HepG2 (cell line): ENCODE data around the gene WDR81. TPM values are rescaled to one million over a fixed set of nuclear protein-coding genes. Genes with fewer than 3 reads are reported as not detected.

Experiments used
- ARID4A ChIP-seq: sonication (generic); formaldehyde crosslinking; IDR thresholded peaks from 2 replicates; pipeline ENCODE4 v1.5.0; 2020; ENCODE audit warnings: mild to moderate bottlenecking, missing genetic modification reagents, borderline replicate concordance
- FOXK1 ChIP-seq: sonication (generic); formaldehyde crosslinking; IDR thresholded peaks from 2 replicates; pipeline ENCODE4 v1.4.0; 2020; ENCODE audit warnings: low read depth, missing genetic modification reagents, borderline replicate concordance
- HOXD1 ChIP-seq: sonication (generic); formaldehyde crosslinking; IDR thresholded peaks from 2 replicates; pipeline ENCODE4 v1.5.0; 2020; ENCODE audit warnings: missing genetic modification reagents
- LCORL ChIP-seq, 2 experiments: fragments of 450-650 bp in 1 of 2; sonication (generic) in 1 of 2; formaldehyde crosslinking in 1 of 2; IDR thresholded peaks; 2 replicates each; pipeline versions ENCODE4 v1.5.0 to v1.6.1; 2017 to 2020; ENCODE audit warnings: antibody characterized with exemption in 1 of 2, missing genetic modification reagents in 1 of 2
- MYC ChIP-seq: sonication (generic); formaldehyde crosslinking; IDR thresholded peaks from 2 replicates; pipeline ENCODE4 v1.9.0; 2021; ENCODE audit warnings: missing genetic modification reagents, borderline replicate concordance
- PHF21A ChIP-seq: sonication (generic); formaldehyde crosslinking; IDR thresholded peaks from 2 replicates; pipeline ENCODE4 v1.5.0; 2020; ENCODE audit warnings: mild to moderate bottlenecking, missing genetic modification reagents
- PLSCR1 ChIP-seq: sonication (generic); formaldehyde crosslinking; IDR thresholded peaks from 2 replicates; pipeline ENCODE4 v1.5.0; 2020; ENCODE audit warnings: missing genetic modification reagents, mild to moderate bottlenecking, borderline replicate concordance
- POLR2G ChIP-seq: fragments of 200-400 bp; formaldehyde crosslinking; IDR thresholded peaks from 2 replicates; pipeline ENCODE4 v1.6.1; 2018; ENCODE audit warnings: mild to moderate bottlenecking, low read depth, low read length, moderate library complexity
- SIX4 ChIP-seq: sonication (generic); formaldehyde crosslinking; IDR thresholded peaks from 2 replicates; pipeline ENCODE4 v1.4.0; 2020; ENCODE audit warnings: missing genetic modification reagents
- SOX13 ChIP-seq, 3 experiments: fragments of 450-650 bp in 1 of 3; sonication (generic) in 1 of 3; formaldehyde crosslinking in 1 of 3; IDR thresholded peaks in 2 of 3; conservative IDR thresholded peaks in 1 of 3; 2 replicates each; pipeline versions ENCODE4 v1.5.0 to v1.6.1; 2016 to 2020; ENCODE audit warnings: antibody characterized with exemption in 1 of 3, mild to moderate bottlenecking in 1 of 3, missing compliant biosample characterization in 1 of 3, missing genetic modification reagents in 1 of 3, moderate library complexity in 1 of 3
- SP5 ChIP-seq: IDR thresholded peaks from 2 replicates; pipeline ENCODE4 v1.6.1; 2016; ENCODE audit warnings: low read depth, borderline replicate concordance
- THAP11 ChIP-seq: IDR thresholded peaks from 2 replicates; pipeline ENCODE4 v1.6.1; 2016; ENCODE audit warnings: missing biosample characterization, missing genetic modification reagents
- ZBTB44 ChIP-seq: sonication (generic); formaldehyde crosslinking; IDR thresholded peaks from 2 replicates; pipeline ENCODE4 v1.4.0; 2020; ENCODE audit warnings: missing genetic modification reagents
- ZNF333 ChIP-seq: sonication (generic); formaldehyde crosslinking; IDR thresholded peaks from 2 replicates; pipeline ENCODE4 v1.4.0; 2020; ENCODE audit warnings: mild to moderate bottlenecking, missing genetic modification reagents, borderline replicate concordance
- ZNF607 ChIP-seq: sonication (generic); formaldehyde crosslinking; IDR thresholded peaks from 2 replicates; pipeline ENCODE4 v1.5.1; 2020; ENCODE audit warnings: missing genetic modification reagents, mild to moderate bottlenecking, borderline replicate concordance
- ZNF746 ChIP-seq: sonication (generic); formaldehyde crosslinking; IDR thresholded peaks from 2 replicates; pipeline ENCODE4 v1.8.0; 2022; ENCODE audit warnings: mild to moderate bottlenecking, missing genetic modification reagents
- ZSCAN25 ChIP-seq: sonication (generic); formaldehyde crosslinking; IDR thresholded peaks from 2 replicates; pipeline ENCODE4 v1.8.0; 2022; ENCODE audit warnings: mild to moderate bottlenecking, missing genetic modification reagents
- polyA plus RNA-seq, 8 experiments: library from polyadenylated mRNA; depleted of rRNA in 3 of 8; stranded (reverse) in 7 of 8; unstranded in 1 of 8; fragments of >200 nt; fragmentation: Illumina TruSeq in 4 of 8; extraction: Trizol in 4 of 8; gene quantifications; 2 replicates each; pipeline versions ENCODE4 v1.2.1 to v1.2.3, GENCODE V29; 2011 to 2016; ENCODE audit warnings: low read depth in 4 of 8, missing spikeins in 1 of 8, mixed read lengths in 1 of 8; ENCODE audit not compliant: insufficient read depth in 1 of 8
- total RNA-seq, 5 experiments: library from RNA; depleted of rRNA; stranded (reverse); fragments of >200 nt; fragmentation: Illumina TruSeq; extraction: Trizol; gene quantifications; 2 replicates each; pipeline ENCODE4 v1.2.3, GENCODE V29; 2016; ENCODE audit warnings: low read depth in 1 of 5
- TF ChIP-seq, protein P1 (sequence below): IDR thresholded peaks from 2 replicates; pipeline ENCODE4 v1.6.1; 2016
- TF ChIP-seq, protein P2 (sequence below): sonication (generic); formaldehyde crosslinking; IDR thresholded peaks from 2 replicates; pipeline ENCODE4 v1.8.0; 2022; ENCODE audit warnings: missing genetic modification reagents, mild to moderate bottlenecking, inconsistent platforms, borderline replicate concordance

WDR81 gene
- total and polyA plus RNA-seq, 2 of the 13 experiments (the other 11 are each of a cell fraction or from before 2014, with no cell fraction given), result 9.1 to 16.7 TPM

DNA sequence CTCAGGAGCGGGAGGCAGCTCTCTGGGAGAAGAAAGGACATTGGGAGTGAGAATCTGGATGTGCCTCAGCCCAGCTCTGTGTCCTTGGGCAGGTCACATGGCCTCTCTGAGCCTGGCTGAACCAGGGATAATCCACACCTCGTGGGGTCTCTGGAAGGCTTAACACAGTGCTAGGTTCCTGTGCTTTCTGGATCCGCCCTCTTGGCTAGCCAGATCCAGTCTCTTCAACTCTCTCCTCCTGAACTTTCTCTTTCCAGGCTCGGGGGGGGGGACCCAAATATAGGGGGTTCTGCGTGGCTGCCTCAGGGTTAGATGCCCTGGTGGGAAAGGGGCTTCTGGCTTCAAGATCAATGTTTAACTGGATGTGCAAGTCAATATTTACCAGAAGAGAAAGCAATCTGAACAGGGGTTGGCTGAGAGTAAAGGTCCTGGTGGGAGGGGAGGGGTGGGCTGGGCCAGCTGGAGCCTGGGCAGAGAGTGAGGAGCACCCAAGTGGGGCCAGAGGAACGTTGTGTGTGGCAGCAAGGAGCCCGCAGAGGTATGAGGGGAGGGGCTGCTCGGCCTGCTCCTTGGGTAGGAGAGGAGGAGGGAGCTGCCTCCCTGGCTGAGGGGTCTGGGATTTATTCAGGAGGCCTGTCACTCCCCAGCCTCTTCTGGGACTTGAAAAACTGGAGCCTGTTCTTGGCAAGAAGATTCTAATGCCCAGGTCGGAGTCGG lies 18.0 kb downstream of the WDR81 start, which contains the start of gene SERPINF2 (continued):
- TF ChIP-seq PLSCR1 (CRISPR knock-in tag), result no peak
- TF ChIP-seq SIX4 (CRISPR knock-in tag), result peak; percentile 53; the same call in 1 of the 2 replicates
- TF ChIP-seq ZNF607 (CRISPR knock-in tag), result peak; percentile 31; the same call in 1 of the 2 replicates
- TF ChIP-seq SP5 (CRISPR knock-in tag), result peak; percentile 63
- TF ChIP-seq ZSCAN25 (CRISPR knock-in tag), result peak; percentile 73; the same call in 1 of the 2 replicates
- TF ChIP-seq POLR2G, result peak; percentile 91
- TF ChIP-seq ZNF746 (CRISPR knock-in tag), result peak; percentile 84; the same call in 1 of the 2 replicates
- peak; percentile 62; the same call in 1 of the 2 replicates for TF ChIP-seq FOXK1
- no peak for TF ChIP-seq SOX13 (IDR thresholded peaks at IDR 0.05)
- peak in 1 of 2 experiments; percentile 67; a peak in 1 of 4 replicates for TF ChIP-seq SOX13 (CRISPR knock-in tag; conservative IDR thresholded peaks at IDR 0.05 in 1 of 2, IDR thresholded peaks at IDR 0.05 in 1 of 2)
- peak; percentile 45; the same call in 1 of the 2 replicates for TF ChIP-seq MYC (CRISPR knock-in tag)
- TF ChIP-seq THAP11 (CRISPR knock-in tag), result 0 out of 2 replicates have a peak, but pooled peaks have one; percentile 29
- 0 out of 2 replicates have a peak, but pooled peaks have one; percentile 24 for TF ChIP-seq ZNF333
- TF ChIP-seq ZBTB44 (CRISPR knock-in tag), result 0 out of 2 replicates have a peak, but pooled peaks have one; percentile 53
- no peak for TF ChIP-seq LCORL (IDR thresholded peaks at IDR 0.05)
- TF ChIP-seq LCORL (CRISPR knock-in tag; IDR thresholded peaks at IDR 0.05), result peak; percentile 77
- TF ChIP-seq, protein P1, sequence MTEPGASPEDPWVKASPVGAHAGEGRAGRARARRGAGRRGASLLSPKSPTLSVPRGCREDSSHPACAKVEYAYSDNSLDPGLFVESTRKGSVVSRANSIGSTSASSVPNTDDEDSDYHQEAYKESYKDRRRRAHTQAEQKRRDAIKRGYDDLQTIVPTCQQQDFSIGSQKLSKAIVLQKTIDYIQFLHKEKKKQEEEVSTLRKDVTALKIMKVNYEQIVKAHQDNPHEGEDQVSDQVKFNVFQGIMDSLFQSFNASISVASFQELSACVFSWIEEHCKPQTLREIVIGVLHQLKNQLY (CRISPR knock-in tag), result peak; percentile 51; the same call in 1 of the 2 replicates
- TF ChIP-seq, protein P2, sequence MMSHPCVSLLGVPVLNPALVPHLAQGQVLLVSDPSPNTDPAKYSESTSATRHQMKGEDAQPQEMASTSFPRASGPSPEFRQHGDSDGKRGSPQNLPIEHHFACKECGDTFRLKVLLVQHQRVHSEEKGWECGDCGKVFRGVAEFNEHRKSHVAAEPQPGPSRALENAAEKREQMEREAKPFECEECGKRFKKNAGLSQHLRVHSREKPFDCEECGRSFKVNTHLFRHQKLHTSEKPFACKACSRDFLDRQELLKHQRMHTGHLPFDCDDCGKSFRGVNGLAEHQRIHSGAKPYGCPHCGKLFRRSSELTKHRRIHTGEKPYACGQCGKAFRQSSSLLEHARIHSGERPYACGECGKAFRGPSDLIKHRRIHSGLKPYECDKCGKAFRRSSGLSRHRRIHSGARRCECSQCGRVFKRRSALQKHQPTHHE (CRISPR knock-in tag), result 0 out of 2 replicates have a peak, but pooled peaks have one; percentile 45
- TF ChIP-seq ARID4A, result peak; percentile 88
- peak; percentile 79; the same call in 1 of the 2 replicates for TF ChIP-seq HOXD1 (CRISPR knock-in tag)
- peak; percentile 71 for TF ChIP-seq PHF21A (CRISPR knock-in tag)
